GM12872 (cell line): ENCODE results near the gene GTPBP6.

Experiments
- TF ChIP-seq, protein P1 (sequence below): IDR thresholded peaks from 3 replicates; pipeline ENCODE4 v1.5.1; 2011; ENCODE audit warnings: low read depth, mild to moderate bottlenecking, low read length, moderate library complexity; ENCODE audit not compliant: insufficient read depth

The GTPBP6 gene

DNA sequence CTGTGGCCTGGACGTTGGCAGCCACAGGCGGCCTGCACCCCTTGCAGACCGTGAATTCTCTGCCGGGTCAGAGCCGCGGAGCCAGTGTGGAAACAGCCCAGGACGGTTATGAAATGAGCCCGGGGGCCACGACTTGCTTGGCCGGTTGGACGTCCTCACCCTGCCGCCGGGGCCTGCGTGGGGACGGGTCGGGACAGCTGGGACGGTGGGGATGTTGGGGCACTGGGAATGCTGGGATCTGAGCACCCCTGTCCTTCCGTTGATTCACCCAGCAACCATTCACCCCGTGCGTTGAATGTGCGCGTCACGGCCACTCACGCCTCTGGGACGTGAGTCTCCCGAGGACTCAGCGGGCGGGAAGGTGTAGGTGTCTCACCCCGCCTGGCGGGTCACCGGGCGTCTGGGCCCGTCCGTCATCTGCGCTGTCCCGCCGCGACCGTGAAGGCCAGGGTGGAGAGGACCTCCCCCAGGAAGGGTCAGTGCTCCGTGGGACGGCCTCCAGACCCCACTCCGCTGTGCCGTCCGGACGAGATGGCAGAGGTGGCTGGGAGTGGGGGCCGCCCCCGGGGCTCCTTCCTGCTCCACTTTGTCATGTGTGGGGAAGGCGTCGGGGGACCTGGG, 41.9 kb downstream of the GTPBP6 start:
- TF ChIP-seq, protein P1, sequence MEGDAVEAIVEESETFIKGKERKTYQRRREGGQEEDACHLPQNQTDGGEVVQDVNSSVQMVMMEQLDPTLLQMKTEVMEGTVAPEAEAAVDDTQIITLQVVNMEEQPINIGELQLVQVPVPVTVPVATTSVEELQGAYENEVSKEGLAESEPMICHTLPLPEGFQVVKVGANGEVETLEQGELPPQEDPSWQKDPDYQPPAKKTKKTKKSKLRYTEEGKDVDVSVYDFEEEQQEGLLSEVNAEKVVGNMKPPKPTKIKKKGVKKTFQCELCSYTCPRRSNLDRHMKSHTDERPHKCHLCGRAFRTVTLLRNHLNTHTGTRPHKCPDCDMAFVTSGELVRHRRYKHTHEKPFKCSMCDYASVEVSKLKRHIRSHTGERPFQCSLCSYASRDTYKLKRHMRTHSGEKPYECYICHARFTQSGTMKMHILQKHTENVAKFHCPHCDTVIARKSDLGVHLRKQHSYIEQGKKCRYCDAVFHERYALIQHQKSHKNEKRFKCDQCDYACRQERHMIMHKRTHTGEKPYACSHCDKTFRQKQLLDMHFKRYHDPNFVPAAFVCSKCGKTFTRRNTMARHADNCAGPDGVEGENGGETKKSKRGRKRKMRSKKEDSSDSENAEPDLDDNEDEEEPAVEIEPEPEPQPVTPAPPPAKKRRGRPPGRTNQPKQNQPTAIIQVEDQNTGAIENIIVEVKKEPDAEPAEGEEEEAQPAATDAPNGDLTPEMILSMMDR: no peak

DNA sequence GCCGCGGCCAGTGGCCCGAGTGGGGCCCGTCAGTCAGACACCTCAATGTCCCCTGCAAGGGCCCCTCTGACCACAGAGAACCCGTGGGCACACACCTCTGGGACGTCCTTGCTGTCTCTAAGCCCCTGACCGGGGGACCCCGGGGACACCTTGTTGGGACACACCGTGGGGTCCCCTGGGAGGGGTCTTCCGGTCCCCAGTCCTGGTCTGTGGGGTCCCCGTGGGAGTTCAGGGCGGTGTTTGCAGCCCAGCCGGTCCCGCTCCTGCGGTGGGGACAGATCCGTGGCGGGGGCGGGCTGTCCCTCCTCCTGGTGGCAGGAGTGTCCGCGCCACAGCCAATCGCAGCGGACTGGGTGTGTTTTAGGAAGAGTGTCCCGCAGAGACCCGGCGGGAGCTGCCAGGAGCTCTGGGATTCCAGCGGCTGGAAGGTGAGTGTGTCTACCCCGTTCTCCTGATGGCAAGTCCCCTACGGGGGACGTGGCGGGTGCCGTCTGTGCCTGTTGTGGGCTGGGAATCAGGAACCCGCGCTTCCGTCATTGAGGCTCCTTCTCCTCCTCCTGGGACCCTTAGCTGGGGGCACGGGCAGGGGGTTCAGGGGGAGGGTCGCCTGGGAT, 42.5 kb downstream of the GTPBP6 start:
- TF ChIP-seq, protein P1: no peak

DNA sequence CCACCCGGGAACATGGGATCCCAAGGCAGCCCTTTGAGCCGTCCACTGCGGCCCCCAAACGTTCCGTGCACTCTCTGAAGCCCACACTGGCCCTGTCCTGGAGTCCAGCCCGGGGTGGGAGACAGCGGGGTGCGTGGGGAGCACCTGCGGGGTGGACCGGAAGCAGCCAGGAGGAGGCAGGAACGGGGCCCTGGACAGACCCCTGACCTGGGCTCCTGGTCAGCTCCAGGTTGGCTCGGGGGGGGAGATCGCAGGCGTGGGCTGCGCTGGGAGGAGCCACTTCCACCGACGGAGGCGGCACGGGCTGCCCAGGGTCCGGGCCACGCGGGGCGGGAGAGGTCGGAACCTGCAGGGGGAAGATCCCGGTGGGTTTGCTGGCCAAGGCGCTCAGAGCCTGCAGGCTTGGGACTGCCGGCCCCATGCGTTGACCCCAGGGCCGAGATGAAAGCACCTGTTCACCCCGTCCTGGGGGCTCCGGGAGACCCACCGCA, 43.1 kb downstream of the GTPBP6 start:
- TF ChIP-seq, protein P1: no peak

DNA sequence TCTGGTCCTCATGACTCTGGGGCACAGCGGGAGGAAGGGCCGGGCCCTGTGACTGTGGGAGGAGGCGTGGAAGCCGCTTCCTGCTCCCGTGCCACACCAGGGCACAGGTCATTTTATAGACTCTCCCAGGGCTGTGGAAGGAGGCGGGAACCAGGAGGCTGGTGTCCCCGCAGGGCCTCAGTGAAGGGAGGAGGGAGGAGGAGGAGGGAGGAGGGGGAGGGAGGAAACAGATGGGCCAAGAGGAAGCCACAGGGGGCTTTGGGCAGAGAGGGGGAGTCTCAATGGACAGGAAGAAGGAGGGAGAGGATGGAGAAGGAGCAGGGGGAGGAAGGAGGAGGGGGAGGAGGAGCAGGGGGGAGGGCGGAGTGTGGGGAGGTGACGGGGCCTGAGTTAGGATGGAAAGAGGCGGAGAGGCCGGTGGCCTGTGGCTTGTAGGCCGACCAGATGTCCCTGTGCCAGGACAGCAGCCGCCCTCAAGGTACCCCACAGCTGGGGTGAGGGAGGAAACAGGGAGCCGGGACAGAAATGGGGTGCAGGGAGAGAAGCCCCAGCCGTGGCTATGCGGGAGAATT, 43.6 kb downstream of the GTPBP6 start:
- TF ChIP-seq, protein P1: no peak

DNA sequence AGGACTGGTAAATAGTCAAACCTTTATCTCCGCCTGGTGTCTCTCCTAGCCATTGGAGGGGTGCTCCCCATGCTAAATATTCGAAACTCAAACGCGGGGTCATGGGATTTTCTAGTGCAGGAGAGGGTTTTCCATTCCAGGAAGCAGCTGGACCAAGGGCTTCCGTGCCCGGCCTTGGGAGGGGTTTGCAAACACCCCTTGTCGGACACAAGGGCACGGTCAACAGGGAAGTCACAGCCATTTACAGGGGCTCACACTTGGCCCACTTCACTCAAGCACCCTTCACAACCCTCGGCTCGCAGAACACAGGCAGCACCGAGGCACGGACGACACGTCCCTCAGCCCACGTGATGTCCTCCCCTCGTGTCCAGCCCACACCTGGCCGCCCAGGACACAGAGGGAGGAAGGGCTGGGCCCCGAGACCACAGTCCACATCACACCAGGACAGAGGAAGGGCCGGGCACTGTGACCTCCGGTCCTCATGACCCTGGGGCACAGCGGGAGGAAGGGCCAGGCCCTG, 47.7 kb downstream of the GTPBP6 start:
- TF ChIP-seq, protein P1: no peak

DNA sequence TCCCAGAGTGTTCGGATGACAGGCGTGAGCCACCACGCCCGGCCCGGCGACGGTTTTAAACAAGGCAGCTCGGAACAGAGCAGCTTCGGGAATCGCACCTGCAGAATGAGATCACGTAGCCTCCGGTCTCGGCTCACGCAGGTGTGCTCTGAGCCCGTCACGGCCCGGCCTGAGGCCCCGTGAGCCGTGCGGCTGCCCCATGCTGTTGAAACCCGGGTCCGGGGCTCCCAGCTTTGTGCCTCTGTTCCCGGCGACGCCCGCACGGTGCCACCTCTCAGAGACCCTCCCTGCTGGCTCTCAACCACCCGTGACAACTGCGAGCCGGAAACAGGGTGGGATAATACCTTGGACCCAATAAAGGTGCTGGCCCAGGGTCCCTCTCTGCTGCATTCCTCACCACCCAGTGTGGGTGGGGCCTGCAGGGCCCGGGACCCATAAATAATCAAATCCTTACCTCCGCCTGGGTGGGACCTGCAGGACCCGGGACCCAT, 50.8 kb downstream of the GTPBP6 start:
- TF ChIP-seq, protein P1: no peak

DNA sequence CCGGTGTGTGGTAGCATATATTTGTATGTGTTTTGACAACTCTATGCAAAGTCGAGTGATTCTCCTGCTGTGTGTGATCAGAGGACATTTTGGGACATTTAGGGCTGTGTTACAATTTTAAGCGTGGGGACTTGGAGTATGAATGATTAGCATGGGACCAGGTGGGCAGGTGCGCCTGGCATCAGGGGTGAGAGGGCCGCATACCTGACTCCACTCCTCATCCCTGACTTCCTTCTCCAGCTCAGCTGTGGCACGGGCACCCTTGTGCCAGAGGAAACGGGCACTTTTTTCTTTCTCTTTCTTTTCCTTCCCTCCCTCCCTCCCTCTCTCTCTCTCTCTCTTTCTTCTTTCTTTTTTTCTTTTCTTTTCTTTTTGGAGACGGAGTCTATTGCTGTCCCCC, 53.1 kb downstream of the GTPBP6 start:
- TF ChIP-seq, protein P1: no peak
